CD14-positive monocyte (primary cell): ENCODE measurements around the gene CABP4. TPM values are rescaled to one million over a fixed set of nuclear protein-coding genes. Genes with fewer than 3 reads are reported as not detected.

ENCODE experiments used
- DNase-seq, 3 donors: peaks; one replicate each; pipeline ENCODE4 v3.0.0-alpha.2; 2011 to 2022
- H2AFZ ChIP-seq: 2 replicates; pipeline ENCODE4 v1.6.0; 2012; ENCODE audit warnings: mild to moderate bottlenecking, low read depth, low read length, inconsistent platforms; ENCODE audit not compliant: insufficient read depth, poor library complexity, severe bottlenecking
- H3K27ac ChIP-seq, 2 donors: 1 replicate in 1 of 2; 2 replicates in 1 of 2; pipeline ENCODE4 v1.5.1; 2012 to 2013; ENCODE audit warnings: low read length in 2 of 2, control low read depth in 1 of 2, inconsistent platforms in 1 of 2, low read depth in 1 of 2, mild to moderate bottlenecking in 1 of 2
- H3K27me3 ChIP-seq, 2 donors: one replicate each; pipeline versions ENCODE4 v1.6.0 to v1.6.1; 2011 to 2013; ENCODE audit warnings: low read length in 2 of 2; ENCODE audit not compliant: control insufficient read depth in 2 of 2, insufficient read depth in 2 of 2
- H3K36me3 ChIP-seq, 2 donors: replicated peaks in 1 of 2; 1 replicate in 1 of 2; 2 replicates in 1 of 2; pipeline versions ENCODE4 v1.5.1 to v1.6.1; 2012 to 2013; ENCODE audit warnings: low read length in 2 of 2, control low read depth in 1 of 2, inconsistent platforms in 1 of 2, mild to moderate bottlenecking in 1 of 2; ENCODE audit not compliant: insufficient read depth in 2 of 2, control insufficient read depth in 1 of 2
- H3K4me1 ChIP-seq, 2 donors: 1 replicate in 1 of 2; 2 replicates in 1 of 2; pipeline versions ENCODE4 v1.5.1 to v1.6.1; 2012 to 2013; ENCODE audit warnings: low read length in 2 of 2, control low read depth in 1 of 2, inconsistent platforms in 1 of 2, mild to moderate bottlenecking in 1 of 2, moderate library complexity in 1 of 2; ENCODE audit not compliant: insufficient read depth in 2 of 2, control insufficient read depth in 1 of 2
- H3K4me2 ChIP-seq: replicated peaks from 2 replicates; pipeline ENCODE3; 2012; ENCODE audit warnings: low read length, moderate library complexity, mild to moderate bottlenecking; ENCODE audit not compliant: poor library complexity, severe bottlenecking; ENCODE audit errors: extremely low read depth
- H3K4me3 ChIP-seq, 3 experiments: fragments of 200-600 bp in 1 of 3; sonication (generic) in 1 of 3; replicated peaks in 1 of 3; 1 replicate in 2 of 3; 2 replicates in 1 of 3; pipeline ENCODE4 v1.5.1; 2011 to 2013; ENCODE audit warnings: low read length in 3 of 3, mild to moderate bottlenecking in 3 of 3, control low read depth in 2 of 3, low read depth in 2 of 3, inconsistent platforms in 1 of 3, moderate library complexity in 1 of 3
- H3K79me2 ChIP-seq: 2 replicates; pipeline ENCODE4 v1.6.0; 2012; ENCODE audit warnings: mild to moderate bottlenecking, control low read depth, inconsistent platforms, low read length, moderate library complexity; ENCODE audit not compliant: insufficient read depth
- H3K9ac ChIP-seq: 2 replicates; pipeline ENCODE4 v1.6.0; 2017; ENCODE audit warnings: low read length, mild to moderate bottlenecking; ENCODE audit not compliant: insufficient read depth, poor library complexity, severe bottlenecking
- H3K9me3 ChIP-seq, 2 donors: replicated peaks in 1 of 2; 1 replicate in 1 of 2; 2 replicates in 1 of 2; pipeline versions ENCODE4 v1.5.1 to v1.6.1; 2012 to 2013; ENCODE audit warnings: low read length in 2 of 2, control low read depth in 1 of 2; ENCODE audit not compliant: control insufficient read depth in 1 of 2, insufficient read depth in 1 of 2
- H4K20me1 ChIP-seq: 2 replicates; pipeline ENCODE4 v1.6.0; 2012; ENCODE audit warnings: mild to moderate bottlenecking, low read length, control low read depth, moderate library complexity; ENCODE audit not compliant: insufficient read depth
- H3K27ac Mint-ChIP-seq, 7 donors: one replicate each; pipeline ENCODE4 v1.8.0; 2020; ENCODE audit warnings: mild to moderate bottlenecking in 7 of 7, mixed read lengths in 7 of 7, moderate library complexity in 6 of 7, inconsistent platforms in 2 of 7
- H3K27me3 Mint-ChIP-seq, 3 donors: one replicate each; pipeline ENCODE4 v1.8.0; 2021 to 2022; ENCODE audit warnings: low read depth in 3 of 3, mild to moderate bottlenecking in 3 of 3, mixed read lengths in 3 of 3, moderate library complexity in 3 of 3, inconsistent platforms in 1 of 3
- H3K36me3 Mint-ChIP-seq, 2 donors: one replicate each; pipeline ENCODE4 v1.8.0; 2020; ENCODE audit warnings: mixed read lengths in 2 of 2, inconsistent platforms in 1 of 2, mild to moderate bottlenecking in 1 of 2
- H3K4me1 Mint-ChIP-seq: one replicate; pipeline ENCODE4 v1.8.0; 2020; ENCODE audit warnings: mild to moderate bottlenecking, mixed read lengths
- H3K4me3 Mint-ChIP-seq, 2 donors: one replicate each; pipeline ENCODE4 v1.8.0; 2020; ENCODE audit warnings: mild to moderate bottlenecking in 2 of 2, mixed read lengths in 2 of 2, moderate library complexity in 1 of 2
- H3K9me3 Mint-ChIP-seq, 7 donors: one replicate each; pipeline ENCODE4 v1.8.0; 2020 to 2022; ENCODE audit warnings: mixed read lengths in 7 of 7, mild to moderate bottlenecking in 6 of 7, moderate library complexity in 6 of 7, inconsistent platforms in 2 of 7
- WGBS: methylation state at CpG from one replicate; pipeline ENCODE4 v1.1.5; 2013; ENCODE audit warnings: missing lambda C conversion rate; ENCODE audit not compliant: insufficient coverage; 5-methylcytosine and 5-hydroxymethylcytosine counted together
- intact Hi-C, 2 donors: fragments of 100-400 bp; cut with micrococcal nuclease; formaldehyde crosslinking; loops; one replicate each; pipeline versions ENCODE4 v1.15.0 to v1.15.1; 2023
- polyA plus RNA-seq, 3 donors: library from polyadenylated mRNA; depleted of rRNA in 1 of 3; unstranded in 2 of 3; stranded (reverse) in 1 of 3; fragments of 300-500 nt in 2 of 3; fragments of >200 nt in 1 of 3; fragmentation: Illumina TruSeq in 2 of 3; gene quantifications; 1 replicate in 2 of 3; 2 replicates in 1 of 3; pipeline ENCODE4 v1.2.3, GENCODE V29; 2012 to 2021
- TF ChIP-seq, protein P1 (sequence below): fragments of 200-600 bp; IDR thresholded peaks from one replicate; pipeline ENCODE4 v1.8.0; 2022; ENCODE audit warnings: antibody characterized with exemption, mild to moderate bottlenecking

CABP4 gene
- polyA plus RNA-seq, 3 donors = 0.28 to 1.7 TPM; not detected in 1

GRCh38 chr11:67457453-67457852 lies 2.3 kb downstream of the CABP4 start:
- peaks cover 7% of the 10 kb centered on the region for H3K4me1 Mint-ChIP-seq
- intact Hi-C loops = no loop called here
- WGBS = 99% methylated on average over 8 of the region's 12 CpGs

DNA sequence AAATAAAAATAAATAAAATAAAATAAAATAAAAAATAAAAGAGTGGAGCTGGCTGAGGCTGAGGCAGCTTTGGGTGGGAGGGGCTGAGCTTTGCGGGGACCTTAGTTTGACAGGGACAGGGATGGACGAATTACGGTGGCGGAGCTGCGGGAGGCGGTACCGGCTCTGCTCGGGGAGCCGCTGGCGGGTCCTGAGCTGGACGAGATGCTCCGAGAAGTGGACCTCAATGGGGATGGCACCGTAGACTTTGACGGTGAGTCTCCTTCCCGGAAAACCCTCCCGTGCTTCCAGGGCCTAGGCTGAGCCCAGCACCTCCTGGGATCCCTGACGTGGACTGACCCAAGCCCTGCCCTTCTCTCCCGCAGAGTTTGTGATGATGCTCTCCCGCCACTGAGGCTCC lies 3.1 kb downstream of the CABP4 start:
- H3K9me3 Mint-ChIP-seq = no peaks in the 10 kb centered on the region
- peak overlapping the region in 2 of 7 donors; percentile 36 to 52 for H3K27ac Mint-ChIP-seq
- Histone ChIP-seq H3K9me3 (no peaks in the 10 kb centered on the region), H2AFZ (no peak overlapping the region), H3K27ac (no peak overlapping the region), H3K4me3 (no peak overlapping the region), H4K20me1 (no peaks in the 10 kb centered on the region), H3K4me1 (peaks cover 9 to 12% of the 10 kb centered on the region in 2 donors), H3K27me3 (no peaks in the 10 kb centered on the region), H3K36me3 (no peaks in the 10 kb centered on the region), H3K79me2 (no peaks in the 10 kb centered on the region), H3K9ac (no peak overlapping the region), H3K4me2 (no peak overlapping the region)
- intact Hi-C loops = no loop called here
- no peaks in the 10 kb centered on the region for H3K36me3 Mint-ChIP-seq
- TF ChIP-seq, protein P1, sequence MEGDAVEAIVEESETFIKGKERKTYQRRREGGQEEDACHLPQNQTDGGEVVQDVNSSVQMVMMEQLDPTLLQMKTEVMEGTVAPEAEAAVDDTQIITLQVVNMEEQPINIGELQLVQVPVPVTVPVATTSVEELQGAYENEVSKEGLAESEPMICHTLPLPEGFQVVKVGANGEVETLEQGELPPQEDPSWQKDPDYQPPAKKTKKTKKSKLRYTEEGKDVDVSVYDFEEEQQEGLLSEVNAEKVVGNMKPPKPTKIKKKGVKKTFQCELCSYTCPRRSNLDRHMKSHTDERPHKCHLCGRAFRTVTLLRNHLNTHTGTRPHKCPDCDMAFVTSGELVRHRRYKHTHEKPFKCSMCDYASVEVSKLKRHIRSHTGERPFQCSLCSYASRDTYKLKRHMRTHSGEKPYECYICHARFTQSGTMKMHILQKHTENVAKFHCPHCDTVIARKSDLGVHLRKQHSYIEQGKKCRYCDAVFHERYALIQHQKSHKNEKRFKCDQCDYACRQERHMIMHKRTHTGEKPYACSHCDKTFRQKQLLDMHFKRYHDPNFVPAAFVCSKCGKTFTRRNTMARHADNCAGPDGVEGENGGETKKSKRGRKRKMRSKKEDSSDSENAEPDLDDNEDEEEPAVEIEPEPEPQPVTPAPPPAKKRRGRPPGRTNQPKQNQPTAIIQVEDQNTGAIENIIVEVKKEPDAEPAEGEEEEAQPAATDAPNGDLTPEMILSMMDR = no peak
- DNase-seq = no peak
- H3K4me1 Mint-ChIP-seq = peaks cover 7% of the 10 kb centered on the region
- H3K27me3 Mint-ChIP-seq = peaks cover 1 to 7% (median 6%) of the 10 kb centered on the region in 3 donors
- 96% methylated on average over 18 of the region's 19 CpGs for WGBS
- H3K4me3 Mint-ChIP-seq = no peak overlapping the region

More at GRCh38 chr11:67457453-67457852, 2.3 kb downstream of the CABP4 start:
- TF ChIP-seq, protein P1 = no peak
- Mint-ChIP-seq H3K4me3 (no peak overlapping the region), H3K9me3 (no peaks in the 10 kb centered on the region), H3K27me3 (peaks cover 1 to 7% (median 6%) of the 10 kb centered on the region in 3 donors), H3K36me3 (no peaks in the 10 kb centered on the region), H3K27ac (no peak overlapping the region)
- Histone ChIP-seq H3K9ac (no peak overlapping the region), H3K9me3 (no peaks in the 10 kb centered on the region), H3K4me1 (peaks cover 9 to 11% of the 10 kb centered on the region in 2 donors), H3K36me3 (no peaks in the 10 kb centered on the region), H4K20me1 (no peaks in the 10 kb centered on the region), H3K27ac (no peak overlapping the region), H3K4me2 (no peak overlapping the region), H2AFZ (no peak overlapping the region), H3K27me3 (no peaks in the 10 kb centered on the region), H3K79me2 (no peaks in the 10 kb centered on the region), H3K4me3 (no peak overlapping the region)
- DNase-seq = no peak
